ENCODE results near the gene ALG14. TPM values are rescaled to one million over a fixed set of nuclear protein-coding genes. Genes with fewer than 3 reads are reported as not detected.

Gene ALG14
- total RNA-seq, 6 donors from 2014 or later, result 0.55 to 6.2 (median 0.98) TPM

GRCh38 chr1:94953746-94954145 is 119.0 kb downstream of the ALG14 start:
- no peak overlapping the region for H3K27ac ChIP-seq
- no peaks in the 10 kb centered on the region for H3K27me3 ChIP-seq
- no peak overlapping the region for H3K4me3 ChIP-seq
- no peaks in the 10 kb centered on the region for H3K9me3 ChIP-seq
- H3K36me3 ChIP-seq, result no peaks in the 10 kb centered on the region
- DNase-seq, result no peak
- 87 to 90% methylated on average over 6 of the region's 6 CpGs for WGBS, 2 donors
- no peak for ATAC-seq (ENCODE audit: low FRiP score in 2 of 2)
- TF ChIP-seq POLR2A (IDR thresholded peaks at IDR 0.05) (no peak), CTCF (IDR thresholded peaks at IDR 0.05) (no peak), POLR2AphosphoS5 (IDR thresholded peaks at IDR 0.05) (no peak), EP300 (IDR thresholded peaks at IDR 0.05) (no peak)
- peaks cover 0 to 7% (median 0%) of the 10 kb centered on the region in 4 donors for H3K4me1 ChIP-seq

- Histone ChIP-seq H3K27me3 (no peaks in the 10 kb centered on the region), H3K27ac (no peak overlapping the region), H3K4me3 (no peak overlapping the region), H3K36me3 (no peaks in the 10 kb centered on the region), H3K4me1 (peaks cover 0 to 7% (median 0%) of the 10 kb centered on the region in 4 donors), H3K9me3 (no peaks in the 10 kb centered on the region)
- TF ChIP-seq POLR2A (IDR thresholded peaks at IDR 0.05) (no peak), POLR2AphosphoS5 (IDR thresholded peaks at IDR 0.05) (no peak), EP300 (IDR thresholded peaks at IDR 0.05) (no peak), CTCF (IDR thresholded peaks at IDR 0.05) (no peak)
- DNase-seq (no peak), ATAC-seq (ENCODE audit: low FRiP score in 2 of 2) (no peak)
These were observed 119.6 kb downstream of the ALG14 start for GRCh38 chr1:94953107-94953506.

GRCh38 chr1:94952539-94952938 is 120.2 kb downstream of the ALG14 start:
- no peak overlapping the region for H3K27ac ChIP-seq
- H3K9me3 ChIP-seq, result no peaks in the 10 kb centered on the region
- peaks cover 0 to 7% (median 0%) of the 10 kb centered on the region in 4 donors for H3K4me1 ChIP-seq
- no peaks in the 10 kb centered on the region for H3K27me3 ChIP-seq
- no peak for TF ChIP-seq EP300 (IDR thresholded peaks at IDR 0.05)
- H3K36me3 ChIP-seq, result no peaks in the 10 kb centered on the region
- WGBS, 2 donors, result 96 to 97% methylated on average over 5 of the region's 5 CpGs
- H3K4me3 ChIP-seq, result no peak overlapping the region
- DNase-seq (no peak), ATAC-seq (ENCODE audit: low FRiP score in 2 of 2) (no peak)

- Histone ChIP-seq H3K4me1 (peaks cover 0 to 7% (median 0%) of the 10 kb centered on the region in 4 donors), H3K27me3 (no peaks in the 10 kb centered on the region), H3K4me3 (no peak overlapping the region), H3K27ac (no peak overlapping the region), H3K36me3 (no peaks in the 10 kb centered on the region), H3K9me3 (no peaks in the 10 kb centered on the region)
- DNase-seq, result no peak
- no peak for TF ChIP-seq POLR2AphosphoS5 (IDR thresholded peaks at IDR 0.05)
- TF ChIP-seq CTCF (IDR thresholded peaks at IDR 0.05), result no peak
- TF ChIP-seq POLR2A (IDR thresholded peaks at IDR 0.05), result no peak
- no peak for TF ChIP-seq EP300 (IDR thresholded peaks at IDR 0.05)
- 83 to 92% methylated on average over 5 of the region's 5 CpGs for WGBS, 2 donors
- ATAC-seq (ENCODE audit: low FRiP score in 2 of 2), result peak in 1 of 2 donors; percentile 5
These were observed 121.1 kb downstream of the ALG14 start for GRCh38 chr1:94951509-94952208.

- DNase-seq (no peak), ATAC-seq (ENCODE audit: low FRiP score in 2 of 2) (no peak)
- Histone ChIP-seq H3K27ac (no peak overlapping the region), H3K36me3 (no peaks in the 10 kb centered on the region), H3K9me3 (no peaks in the 10 kb centered on the region), H3K4me1 (peaks cover 0 to 9% (median 0%) of the 10 kb centered on the region in 4 donors), H3K4me3 (no peak overlapping the region), H3K27me3 (no peaks in the 10 kb centered on the region)
- WGBS, 2 donors, result 92 to 93% methylated on average over 2 of the region's 2 CpGs
- no peak for TF ChIP-seq EP300 (IDR thresholded peaks at IDR 0.05)
- TF ChIP-seq CTCF (IDR thresholded peaks at IDR 0.05), result no peak
- no peak for TF ChIP-seq POLR2A (IDR thresholded peaks at IDR 0.05)
- no peak for TF ChIP-seq POLR2AphosphoS5 (IDR thresholded peaks at IDR 0.05)
These were observed 121.7 kb downstream of the ALG14 start for GRCh38 chr1:94951046-94951445.

Measured in upper lobe of left lung (tissue), 6 donors.